ENCODE results near the gene THAP4.

THAP4 gene

GRCh38 chr2:241620419-241620769 lies 16.6 kb downstream of the THAP4 start:
- Histone ChIP-seq H3K9me3 (ENCODE audit: control insufficient read depth, low read length) (no peaks in the 10 kb centered on the region), H3K27me3 (ENCODE audit: control insufficient read depth, insufficient read depth, low read length, poor library complexity, severe bottlenecking) (no peaks in the 10 kb centered on the region), H3K27ac (ENCODE audit: insufficient read depth, low read depth, low read length, poor library complexity, severe bottlenecking) (no peak overlapping the region), H3K4me1 (ENCODE audit: control insufficient read depth, insufficient read depth, low read length) (no peaks in the 10 kb centered on the region), H3K4me3 (ENCODE audit: insufficient read depth, low read depth, low read length) (no peak overlapping the region), H3K36me3 (ENCODE audit: control insufficient read depth, insufficient read depth, low read length) (no peaks in the 10 kb centered on the region)
- 97% methylated on average over 6 of the region's 6 CpGs for WGBS, 2 experiments

DNA sequence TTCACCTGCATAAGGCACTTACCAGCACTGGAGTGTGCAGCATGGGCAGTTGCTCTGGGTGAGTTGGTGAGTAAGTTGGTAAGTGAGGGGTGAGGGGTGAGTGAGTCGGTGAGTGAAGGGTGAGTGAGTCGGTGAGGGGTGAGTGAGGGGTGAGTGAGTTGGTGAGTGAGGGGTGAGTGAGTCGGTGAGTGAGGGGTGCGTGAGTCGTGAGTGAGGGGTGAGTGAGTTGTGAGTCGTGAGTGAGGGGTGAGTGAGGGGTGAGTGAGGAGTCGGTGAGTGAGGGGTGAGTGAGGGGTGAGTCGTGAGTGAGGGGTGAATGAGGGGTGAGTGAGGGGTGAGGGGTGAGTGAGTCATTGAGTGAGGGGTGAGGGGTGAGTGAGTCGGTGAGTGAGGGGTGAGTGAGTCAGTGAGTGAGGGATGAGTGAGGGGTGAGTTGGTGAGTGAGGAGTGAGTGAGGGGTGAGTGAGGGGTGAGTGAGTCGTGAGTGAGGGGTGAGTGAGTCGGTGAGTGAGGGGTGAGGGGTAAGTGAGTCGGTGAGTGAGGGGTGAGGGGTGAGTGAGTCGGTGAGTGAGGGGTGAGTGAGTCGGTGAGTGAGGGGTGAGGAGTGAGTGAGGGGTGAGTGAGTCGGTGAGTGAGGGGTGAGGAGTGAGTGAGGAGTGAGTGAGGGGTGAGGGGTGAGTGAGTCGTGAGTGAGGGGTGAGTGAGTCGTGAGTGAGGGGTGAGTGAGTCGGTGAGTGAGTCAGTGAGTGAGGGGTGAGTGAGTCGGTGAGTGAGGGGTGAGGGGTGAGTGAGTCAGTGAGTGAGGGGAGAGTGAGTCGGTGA lies 17.1 kb downstream of the THAP4 start:
- WGBS, 2 experiments: 93% methylated on average over 20 of the region's 20 CpGs
- no peaks in the 10 kb centered on the region for H3K9me3 ChIP-seq (ENCODE audit: control insufficient read depth, low read length)
- no peaks in the 10 kb centered on the region for H3K27me3 ChIP-seq (ENCODE audit: control insufficient read depth, insufficient read depth, low read length, poor library complexity, severe bottlenecking)
- H3K36me3 ChIP-seq (ENCODE audit: control insufficient read depth, insufficient read depth, low read length): no peaks in the 10 kb centered on the region
- no peak overlapping the region for H3K4me3 ChIP-seq (ENCODE audit: insufficient read depth, low read depth, low read length)
- H3K4me1 ChIP-seq (ENCODE audit: control insufficient read depth, insufficient read depth, low read length): no peaks in the 10 kb centered on the region
- H3K27ac ChIP-seq (ENCODE audit: insufficient read depth, low read depth, low read length, poor library complexity, severe bottlenecking): no peak overlapping the region

DNA sequence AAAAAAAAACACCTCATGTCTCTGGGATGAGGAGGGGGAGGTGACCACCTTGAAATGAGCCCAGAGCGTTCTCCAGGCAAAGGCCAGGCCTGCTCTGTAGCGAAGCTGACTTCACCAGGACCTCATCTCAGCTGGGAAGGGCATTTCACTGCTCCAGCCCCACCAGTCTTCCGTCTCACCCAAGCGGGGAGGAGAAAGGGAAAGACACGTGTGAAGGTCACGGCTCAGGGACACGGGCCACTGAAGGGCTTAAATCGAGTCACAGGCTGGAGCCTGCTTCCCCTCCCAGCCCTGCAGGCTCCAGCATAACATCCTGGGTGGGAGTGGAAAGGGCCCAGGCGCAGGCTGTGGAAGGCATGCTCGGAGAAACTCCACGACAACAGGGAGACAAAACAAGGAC lies 18.1 kb downstream of the THAP4 start:
- H3K27ac ChIP-seq (ENCODE audit: insufficient read depth, low read depth, low read length, poor library complexity, severe bottlenecking): no peak overlapping the region
- H3K4me1 ChIP-seq (ENCODE audit: control insufficient read depth, insufficient read depth, low read length): no peaks in the 10 kb centered on the region
- no peaks in the 10 kb centered on the region for H3K36me3 ChIP-seq (ENCODE audit: control insufficient read depth, insufficient read depth, low read length)
- no peak overlapping the region for H3K4me3 ChIP-seq (ENCODE audit: insufficient read depth, low read depth, low read length)
- H3K9me3 ChIP-seq (ENCODE audit: control insufficient read depth, low read length): no peaks in the 10 kb centered on the region
- H3K27me3 ChIP-seq (ENCODE audit: control insufficient read depth, insufficient read depth, low read length, poor library complexity, severe bottlenecking): no peaks in the 10 kb centered on the region
- 94% methylated on average over 11 of the region's 11 CpGs for WGBS, 2 experiments

GRCh38 chr2:241618296-241618805 lies 18.6 kb downstream of the THAP4 start:
- no peaks in the 10 kb centered on the region for H3K36me3 ChIP-seq (ENCODE audit: control insufficient read depth, insufficient read depth, low read length)
- no peak overlapping the region for H3K4me3 ChIP-seq (ENCODE audit: insufficient read depth, low read depth, low read length)
- no peaks in the 10 kb centered on the region for H3K27me3 ChIP-seq (ENCODE audit: control insufficient read depth, insufficient read depth, low read length, poor library complexity, severe bottlenecking)
- H3K9me3 ChIP-seq (ENCODE audit: control insufficient read depth, low read length): no peaks in the 10 kb centered on the region
- H3K4me1 ChIP-seq (ENCODE audit: control insufficient read depth, insufficient read depth, low read length): no peaks in the 10 kb centered on the region
- WGBS, 2 experiments: 92 to 93% methylated on average over 5 of the region's 5 CpGs
- no peak overlapping the region for H3K27ac ChIP-seq (ENCODE audit: insufficient read depth, low read depth, low read length, poor library complexity, severe bottlenecking)

- WGBS, 2 experiments: 77 to 81% methylated on average over 15 of the region's 15 CpGs
- Histone ChIP-seq H3K4me1 (ENCODE audit: control insufficient read depth, insufficient read depth, low read length) (peaks cover 6% of the 10 kb centered on the region), H3K27ac (ENCODE audit: insufficient read depth, low read depth, low read length, poor library complexity, severe bottlenecking) (no peak overlapping the region), H3K9me3 (ENCODE audit: control insufficient read depth, low read length) (no peaks in the 10 kb centered on the region), H3K4me3 (ENCODE audit: insufficient read depth, low read depth, low read length) (no peak overlapping the region), H3K27me3 (ENCODE audit: control insufficient read depth, insufficient read depth, low read length, poor library complexity, severe bottlenecking) (no peaks in the 10 kb centered on the region), H3K36me3 (ENCODE audit: control insufficient read depth, insufficient read depth, low read length) (no peaks in the 10 kb centered on the region)
Measured at GRCh38 chr2:241617431-241618154, 19.4 kb downstream of the THAP4 start.

DNA sequence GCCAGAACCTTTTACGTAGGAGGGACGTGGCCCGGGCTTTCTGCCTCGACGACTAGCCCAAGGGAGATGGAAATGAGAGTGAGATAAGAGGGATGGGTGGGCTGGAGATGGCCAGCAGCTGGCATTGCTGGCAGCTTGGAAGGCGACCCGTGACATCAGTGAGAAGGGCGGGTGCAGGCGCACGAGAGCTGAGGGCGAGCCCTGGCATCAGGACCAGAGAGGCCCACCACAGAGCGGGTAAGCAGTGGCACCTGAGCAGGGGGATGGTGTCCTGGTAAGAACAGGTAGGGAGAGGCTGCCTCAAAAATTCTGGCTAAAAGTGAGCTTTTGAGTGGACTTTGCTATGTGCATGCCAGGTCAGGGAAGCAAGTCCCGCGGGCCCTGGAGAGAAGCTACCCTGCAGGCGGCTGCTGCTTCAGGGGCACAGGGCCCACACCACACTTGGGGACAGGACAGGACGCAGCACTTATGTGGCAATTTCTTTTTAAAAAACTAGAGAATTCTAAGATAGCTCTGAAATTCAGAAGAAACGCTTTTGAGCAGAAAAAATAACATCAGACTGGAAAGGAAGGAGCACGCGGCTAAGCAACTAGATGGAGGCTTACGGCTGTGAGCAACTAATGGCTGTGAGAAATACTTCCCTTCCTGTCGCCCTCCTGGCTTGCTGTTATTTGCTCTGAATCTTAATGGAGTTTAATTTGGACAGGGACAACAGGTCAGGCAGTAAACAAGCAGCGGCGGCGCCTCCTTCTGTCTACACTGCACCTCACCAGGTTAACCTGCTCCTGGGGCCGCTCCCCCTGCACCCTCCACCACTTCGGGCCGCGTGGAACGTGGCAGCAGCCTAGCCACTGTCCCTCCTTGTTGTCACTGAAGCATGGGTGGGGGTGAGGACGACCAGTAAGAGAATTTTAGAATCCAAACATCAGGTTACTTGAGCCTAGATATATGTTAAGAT lies 20.5 kb downstream of the THAP4 start:
- Histone ChIP-seq H3K4me3 (ENCODE audit: insufficient read depth, low read depth, low read length) (no peak overlapping the region), H3K27me3 (ENCODE audit: control insufficient read depth, insufficient read depth, low read length, poor library complexity, severe bottlenecking) (no peaks in the 10 kb centered on the region)
- WGBS, 2 experiments: 94 to 95% methylated on average over 30 of the region's 30 CpGs

DNA sequence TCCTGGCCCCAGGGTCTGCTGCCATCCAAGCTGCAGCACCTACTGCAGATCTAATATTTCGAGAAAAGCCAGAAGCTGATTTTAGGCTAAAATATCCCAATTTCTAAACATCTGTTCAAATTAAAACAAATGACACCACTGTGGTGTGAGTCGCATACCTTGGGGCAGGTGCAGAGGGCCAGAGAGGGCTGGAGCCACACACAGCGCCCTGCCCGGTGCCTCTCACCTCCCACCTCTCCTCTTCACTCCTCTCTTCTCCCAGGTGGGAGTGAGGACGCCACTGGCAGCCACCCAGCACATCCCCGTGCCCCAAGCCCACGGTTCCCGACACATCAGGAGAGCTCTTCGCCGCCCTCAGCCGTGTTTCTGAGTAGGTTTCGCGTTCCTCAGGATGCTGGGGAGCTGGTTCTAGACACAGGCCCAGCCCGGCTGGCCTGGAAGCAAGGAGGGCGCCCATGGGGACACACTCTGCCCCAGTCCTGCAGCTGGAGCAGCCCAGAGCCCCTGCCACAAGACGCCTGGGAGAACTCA lies 21.4 kb downstream of the THAP4 start:
- no peak overlapping the region for H3K27ac ChIP-seq (ENCODE audit: insufficient read depth, low read depth, low read length, poor library complexity, severe bottlenecking)
- WGBS, 2 experiments: 92% methylated on average over 16 of the region's 16 CpGs
- no peak overlapping the region for H3K4me3 ChIP-seq (ENCODE audit: insufficient read depth, low read depth, low read length)
- peaks cover 6% of the 10 kb centered on the region for H3K4me1 ChIP-seq (ENCODE audit: control insufficient read depth, insufficient read depth, low read length)
- no peaks in the 10 kb centered on the region for H3K36me3 ChIP-seq (ENCODE audit: control insufficient read depth, insufficient read depth, low read length)
- no peaks in the 10 kb centered on the region for H3K27me3 ChIP-seq (ENCODE audit: control insufficient read depth, insufficient read depth, low read length, poor library complexity, severe bottlenecking)
- H3K9me3 ChIP-seq (ENCODE audit: control insufficient read depth, low read length): no peaks in the 10 kb centered on the region

More for the DNA sequence above, 20.5 kb downstream of the THAP4 start:
- H3K9me3 ChIP-seq (ENCODE audit: control insufficient read depth, low read length): no peaks in the 10 kb centered on the region
- H3K36me3 ChIP-seq (ENCODE audit: control insufficient read depth, insufficient read depth, low read length): no peaks in the 10 kb centered on the region
- peaks cover 6% of the 10 kb centered on the region for H3K4me1 ChIP-seq (ENCODE audit: control insufficient read depth, insufficient read depth, low read length)
- no peak overlapping the region for H3K27ac ChIP-seq (ENCODE audit: insufficient read depth, low read depth, low read length, poor library complexity, severe bottlenecking)

DNA sequence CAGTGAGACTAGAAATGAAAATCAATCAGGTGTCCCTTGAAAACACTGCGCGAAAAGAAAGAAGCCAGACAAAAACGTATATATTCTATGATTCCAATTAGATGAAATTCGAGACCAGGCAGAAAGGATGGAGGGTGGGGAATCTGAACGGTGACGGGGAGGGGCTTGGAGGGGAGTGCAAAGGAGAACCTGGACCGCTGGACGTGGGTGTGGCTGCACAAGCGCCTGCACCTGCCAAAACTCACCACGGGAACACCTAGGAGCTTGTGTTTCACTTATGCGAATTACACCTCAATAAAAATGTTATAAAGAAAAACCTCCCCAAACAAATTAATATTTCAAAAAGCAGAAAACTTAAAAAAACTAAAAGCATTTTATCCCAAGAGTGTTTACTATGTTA lies 21.9 kb downstream of the THAP4 start:
- WGBS, 2 experiments: 92 to 94% methylated on average over 11 of the region's 11 CpGs
- peaks cover 6% of the 10 kb centered on the region for H3K4me1 ChIP-seq (ENCODE audit: control insufficient read depth, insufficient read depth, low read length)
- H3K27me3 ChIP-seq (ENCODE audit: control insufficient read depth, insufficient read depth, low read length, poor library complexity, severe bottlenecking): no peaks in the 10 kb centered on the region
- no peak overlapping the region for H3K27ac ChIP-seq (ENCODE audit: insufficient read depth, low read depth, low read length, poor library complexity, severe bottlenecking)
- no peaks in the 10 kb centered on the region for H3K36me3 ChIP-seq (ENCODE audit: control insufficient read depth, insufficient read depth, low read length)
- H3K4me3 ChIP-seq (ENCODE audit: insufficient read depth, low read depth, low read length): no peak overlapping the region
- H3K9me3 ChIP-seq (ENCODE audit: control insufficient read depth, low read length): no peaks in the 10 kb centered on the region

DNA sequence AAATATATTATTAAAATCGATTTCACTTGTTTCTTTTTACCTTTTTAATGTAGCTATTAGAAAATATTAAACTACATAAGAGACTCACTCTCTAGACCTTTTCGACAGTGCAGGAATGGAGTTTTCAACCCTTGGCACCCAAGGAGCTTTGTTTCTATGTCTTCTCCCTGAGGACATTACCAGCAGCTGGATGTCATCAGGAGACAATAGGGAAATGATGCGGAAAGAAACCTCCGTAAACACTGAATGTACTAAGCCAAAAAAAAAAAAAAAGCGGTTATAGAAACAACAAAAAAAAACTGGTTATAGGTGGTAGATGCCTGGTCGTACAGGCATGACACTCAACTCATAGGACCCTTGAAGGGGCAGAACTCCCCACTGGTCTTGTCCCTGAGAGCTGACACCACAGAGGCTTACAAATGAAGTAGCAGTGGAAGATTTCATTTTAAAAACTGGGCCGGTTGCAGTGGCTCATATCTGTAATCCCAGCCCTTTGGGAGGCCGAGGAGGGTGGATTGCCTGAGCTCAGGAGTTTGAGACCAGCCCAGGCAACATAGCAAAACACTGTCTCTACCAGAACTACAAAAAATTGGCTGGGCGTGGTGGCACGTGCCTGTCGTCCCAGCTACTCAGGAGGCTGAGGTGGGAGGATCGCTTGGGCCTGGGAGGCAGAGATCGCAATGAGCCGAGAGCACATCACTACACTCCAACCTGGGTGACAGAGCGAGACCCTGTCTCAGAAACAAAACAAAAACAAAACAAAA lies 23.8 kb downstream of the THAP4 start:
- H3K4me1 ChIP-seq (ENCODE audit: control insufficient read depth, insufficient read depth, low read length): peaks cover 6% of the 10 kb centered on the region
- H3K36me3 ChIP-seq (ENCODE audit: control insufficient read depth, insufficient read depth, low read length): no peaks in the 10 kb centered on the region
- no peaks in the 10 kb centered on the region for H3K9me3 ChIP-seq (ENCODE audit: control insufficient read depth, low read length)
- no peaks in the 10 kb centered on the region for H3K27me3 ChIP-seq (ENCODE audit: control insufficient read depth, insufficient read depth, low read length, poor library complexity, severe bottlenecking)
- H3K27ac ChIP-seq (ENCODE audit: insufficient read depth, low read depth, low read length, poor library complexity, severe bottlenecking): no peak overlapping the region
- 88 to 92% methylated on average over 14 of the region's 15 CpGs for WGBS, 2 experiments
- no peak overlapping the region for H3K4me3 ChIP-seq (ENCODE audit: insufficient read depth, low read depth, low read length)

Measured in ectodermal cell (in vitro differentiated cells).